Endothelial cell of umbilical vein (primary cell): Measurements from ENCODE around the gene ASPM. TPM values are rescaled to one million over a fixed set of nuclear protein-coding genes. Genes with fewer than 3 reads are reported as not detected.

ENCODE experiments used
- BruUV-seq: library from RNA; stranded (reverse); fragments of 400-500 nt; replicated peaks from 2 replicates; lab custom pipeline; 2021; lab: Mats Ljungman, UMichigan
- CTCF ChIA-PET: fragments of 300-600, 350-600 bp; sonication (Branson Sonifier 250); formaldehyde crosslinking; loops from one replicate; lab custom pipeline; 2021; ENCODE audit warnings: antibody characterized with exemption, inconsistent platforms; lab: Charles Lee
- POLR2A ChIA-PET: fragments of 300-600, 350-600 bp; sonication (Branson Sonifier 250); formaldehyde crosslinking; loops from one replicate; lab custom pipeline; 2021; ENCODE audit warnings: antibody characterized with exemption, inconsistent platforms; lab: Charles Lee
- DNase-seq: peaks from one replicate; pipeline ENCODE4 v3.0.0-alpha.2; 2011; ENCODE audit warnings: low read depth, low spot score
- FAIRE-seq: peaks from 2 replicates; lab custom pipeline; 2011; peaks lifted over from hg19 to GRCh38; lab: Jason Lieb, UNC
- H2AFZ ChIP-seq: 2 replicates; pipeline ENCODE4 v1.6.0; 2012; ENCODE audit warnings: low read depth, low read length, control low read depth, inconsistent platforms
- H3K27ac ChIP-seq: 2 replicates; pipeline ENCODE4 v1.5.1; 2011; ENCODE audit warnings: low read depth, mild to moderate bottlenecking, control low read depth, low read length, moderate library complexity; ENCODE audit not compliant: insufficient read depth
- H3K27me3 ChIP-seq, 2 experiments: 2 replicates each; pipeline versions ENCODE4 v1.6.0 to v1.6.1; 2011; ENCODE audit warnings: low read length in 2 of 2, mixed read lengths in 1 of 2; ENCODE audit not compliant: control insufficient read depth in 2 of 2, insufficient read depth in 2 of 2
- H3K36me3 ChIP-seq, 2 experiments: 2 replicates in 1 of 2; 3 replicates in 1 of 2; pipeline ENCODE4 v1.5.1; 2011; ENCODE audit warnings: low read length in 2 of 2, mild to moderate bottlenecking in 1 of 2, moderate library complexity in 1 of 2; ENCODE audit not compliant: control insufficient read depth in 2 of 2, insufficient read depth in 2 of 2; ENCODE audit errors: extremely low read depth in 1 of 2
- H3K4me1 ChIP-seq: 3 replicates; pipeline ENCODE4 v1.5.1; 2011; ENCODE audit warnings: mild to moderate bottlenecking, low read length; ENCODE audit not compliant: control insufficient read depth, insufficient read depth; ENCODE audit errors: extremely low read depth
- H3K4me2 ChIP-seq: 2 replicates; pipeline ENCODE4 v1.6.1; 2011; ENCODE audit warnings: low read length, control low read depth, mixed read lengths; ENCODE audit not compliant: insufficient read depth
- H3K4me3 ChIP-seq, 3 experiments: fragments of 200-600 bp in 1 of 3; sonication (generic), shearing (Covaris generic) in 1 of 3; replicated peaks in 1 of 3; 2 replicates each; pipeline ENCODE4 v1.5.1; 2011 to 2016; ENCODE audit warnings: control low read depth in 3 of 3, low read length in 3 of 3, mild to moderate bottlenecking in 2 of 3, inconsistent platforms in 1 of 3, low read depth in 1 of 3, moderate library complexity in 1 of 3; ENCODE audit not compliant: insufficient read depth in 1 of 3
- H3K79me2 ChIP-seq: 2 replicates; pipeline ENCODE4 v1.6.0; 2012; ENCODE audit warnings: low read length, inconsistent platforms; ENCODE audit not compliant: control insufficient read depth, insufficient read depth
- H3K9ac ChIP-seq: replicated peaks from 2 replicates; pipeline ENCODE3; 2011; ENCODE audit warnings: low read length, control low read depth; ENCODE audit not compliant: insufficient read depth; ENCODE audit errors: extremely low read depth
- H3K9me1 ChIP-seq: replicated peaks from 3 replicates; pipeline ENCODE4 v1.6.0; 2011; ENCODE audit warnings: mild to moderate bottlenecking, low read length; ENCODE audit not compliant: control insufficient read depth, insufficient read depth; ENCODE audit errors: extremely low read depth
- H3K9me3 ChIP-seq: replicated peaks from 2 replicates; pipeline ENCODE4 v1.5.1; 2012; ENCODE audit warnings: low read length, inconsistent platforms; ENCODE audit not compliant: control insufficient read depth, insufficient read depth
- H4K20me1 ChIP-seq: replicated peaks from 2 replicates; pipeline ENCODE3; 2011; ENCODE audit warnings: mild to moderate bottlenecking, low read length; ENCODE audit not compliant: control insufficient read depth, insufficient read depth; ENCODE audit errors: extremely low read depth
- CTCF ChIP-seq, 2 donors: IDR thresholded peaks; 1 replicate in 1 of 2; 2 replicates in 1 of 2; pipeline ENCODE4 v1.5.1; 2011; ENCODE audit warnings: low read length in 2 of 2, mild to moderate bottlenecking in 2 of 2, moderate library complexity in 2 of 2, control low read depth in 1 of 2, inconsistent platforms in 1 of 2, low read depth in 1 of 2; ENCODE audit not compliant: insufficient read depth in 1 of 2; ENCODE audit errors: extremely low read depth in 1 of 2
- EZH2 ChIP-seq: IDR thresholded peaks from 2 replicates; pipeline ENCODE4 v1.6.1; 2012; ENCODE audit warnings: borderline replicate concordance, low read depth, mild to moderate bottlenecking, moderate library complexity, low read length, inconsistent platforms; ENCODE audit not compliant: severe bottlenecking
- FOS ChIP-seq: IDR thresholded peaks from 2 replicates; pipeline ENCODE4 v1.6.1; 2011; ENCODE audit warnings: mild to moderate bottlenecking, low read length, moderate library complexity, borderline replicate concordance; ENCODE audit not compliant: insufficient read depth
- GATA2 ChIP-seq: IDR thresholded peaks from 2 replicates; pipeline ENCODE4 v1.7.0; 2011; ENCODE audit warnings: low read depth, mild to moderate bottlenecking, moderate library complexity, mixed read lengths, low read length; ENCODE audit not compliant: insufficient read length, insufficient read depth
- JUN ChIP-seq: IDR thresholded peaks from 2 replicates; pipeline ENCODE4 v1.6.1; 2011; ENCODE audit warnings: borderline replicate concordance, low read depth; ENCODE audit not compliant: insufficient read length, insufficient read depth
- MAX ChIP-seq: IDR thresholded peaks from 2 replicates; pipeline ENCODE4 v1.6.1; 2011; ENCODE audit not compliant: insufficient read depth, insufficient read length
- MYC ChIP-seq: IDR thresholded peaks from one replicate; pipeline ENCODE4 v1.6.1; 2011; ENCODE audit warnings: mild to moderate bottlenecking, low read depth, low read length
- POLR2A ChIP-seq: IDR thresholded peaks from 2 replicates; pipeline ENCODE4 v1.6.1; 2012; ENCODE audit warnings: low read depth, mild to moderate bottlenecking, control low read depth, low read length
- POLR2AphosphoS5 ChIP-seq: IDR thresholded peaks from 2 replicates; pipeline ENCODE4 v1.6.1; 2012; ENCODE audit warnings: low read depth, mild to moderate bottlenecking, control low read depth, low read length, moderate library complexity; ENCODE audit not compliant: insufficient read depth
- dilution Hi-C: fragments of 300-500 bp; cut with MboI; formaldehyde crosslinking; loops from one replicate; pipeline ENCODE4 v1.15.0; 2019; ENCODE audit warnings: low sequenced_read_pairs; ENCODE audit not compliant: extremely low pct_ligation_motif_present
- intact Hi-C: fragments of 100-400 bp; cut with micrococcal nuclease; formaldehyde crosslinking; loops from one replicate; pipeline ENCODE4 v1.10.0; 2022
- polyA plus RNA-seq, 4 experiments: library from polyadenylated mRNA; depleted of rRNA in 3 of 4; stranded (reverse) in 3 of 4; unstranded in 1 of 4; fragments of >200 nt; gene quantifications; 2 replicates each; pipeline versions ENCODE4 v1.2.1 to v1.2.3, GENCODE V29; 2011 to 2012; ENCODE audit warnings: missing spikeins in 1 of 4
- total RNA-seq: library from RNA; stranded (reverse); gene quantifications from 2 replicates; pipeline ENCODE4 v1.2.3, GENCODE V29; 2021

ASPM gene
- total and polyA plus RNA-seq, 2 donors (not counting 3 experiments of a cell fraction or from before 2014, with no cell fraction given), result 5.3 to 55.1 TPM

DNA sequence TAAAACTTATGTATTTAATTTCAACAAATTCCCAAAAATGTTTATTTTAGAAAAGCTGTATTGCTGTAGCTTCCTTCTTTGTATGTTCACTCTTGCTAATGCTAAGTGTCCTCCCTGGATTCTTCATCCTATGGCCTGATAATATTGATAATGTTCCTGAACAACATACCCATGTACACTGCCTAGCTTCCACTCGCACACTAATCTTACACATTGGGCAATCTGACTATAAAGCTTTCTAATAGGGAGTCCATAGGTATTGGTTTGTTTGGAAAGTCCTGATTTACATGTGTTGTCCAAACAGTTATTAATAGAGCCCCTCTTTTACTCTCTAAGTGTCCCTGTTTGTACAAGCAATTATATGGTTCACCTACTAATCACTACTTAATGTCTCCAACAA, 80.2 kb downstream of the ASPM start:
- Histone ChIP-seq H3K36me3 (no peaks in the 10 kb centered on the region), H4K20me1 (no peaks in the 10 kb centered on the region), H3K4me2 (no peak overlapping the region), H3K9me1 (no peaks in the 10 kb centered on the region), H3K4me1 (no peaks in the 10 kb centered on the region), H2AFZ (no peak overlapping the region), H3K4me3 (no peak overlapping the region), H3K9me3 (no peaks in the 10 kb centered on the region), H3K79me2 (no peaks in the 10 kb centered on the region), H3K27me3 (no peaks in the 10 kb centered on the region), H3K9ac (no peak overlapping the region), H3K27ac (no peak overlapping the region)
- FAIRE-seq (no peak), DNase-seq (no peak)
- CTCF ChIA-PET, result interaction anchor here (1.0 to 1.2 kb wide), 2 partner anchors 113 to 324 kb away, joined by 3 to 4 read pairs; no protein-coding TSS in a partner anchor
- no TSS peak for BruUV-seq
- POLR2A ChIA-PET, result no interaction called here
- intact Hi-C loops, result no loop called here
- TF ChIP-seq JUN (no peak), GATA2 (no peak), CTCF (IDR thresholded peaks at IDR 0.05; ENCODE audit: extremely low read depth in 1 of 2, insufficient read depth in 1 of 2, low read depth in 1 of 2, low read length in 2 of 2) (no peak), EZH2 (no peak), MAX (no peak), POLR2AphosphoS5 (no peak), MYC (no peak), FOS (no peak), POLR2A (no peak)
- dilution Hi-C loops, result no loop called here
